ENCODE data around the gene CHN2.
"Not testable (repeated sequence)": the region's sequence is repeated elsewhere in the genome, so short reads cannot be mapped to it uniquely, and the experiment has no call there.

CHN2 gene

DNA sequence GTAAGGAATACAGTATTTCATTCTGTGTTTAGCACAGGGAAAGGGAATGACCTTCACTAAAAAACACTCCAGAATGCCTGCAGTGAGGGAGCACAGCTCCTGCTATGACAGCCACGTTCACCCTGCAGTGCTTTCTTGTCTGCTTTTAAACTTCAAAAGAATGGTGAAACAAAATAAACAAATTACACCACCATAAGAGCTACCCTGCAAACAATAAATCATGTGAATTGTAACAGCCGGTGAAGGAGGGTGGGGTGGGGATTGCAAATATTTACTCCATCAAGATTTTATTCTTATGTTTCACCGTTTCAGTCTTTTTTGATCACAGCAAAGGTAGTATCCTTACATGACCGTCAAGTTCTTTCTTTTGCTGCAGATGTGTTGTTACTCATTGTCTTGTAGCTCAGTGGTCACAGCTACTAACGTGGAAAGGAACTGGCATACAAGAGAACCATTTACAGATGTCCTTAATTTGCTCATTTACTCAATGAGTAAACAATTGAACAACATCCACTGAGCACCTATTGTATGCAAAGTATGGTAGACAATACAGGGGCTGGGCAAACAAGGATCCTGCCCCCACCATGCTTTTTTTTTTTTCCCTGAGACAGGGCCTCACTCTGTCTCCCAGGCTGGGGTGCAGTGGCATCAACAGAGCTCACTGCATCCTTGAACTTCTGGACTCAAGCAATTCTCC lies 4.1 kb upstream of the CHN2 start:
- DNase-seq = no peak

DNA sequence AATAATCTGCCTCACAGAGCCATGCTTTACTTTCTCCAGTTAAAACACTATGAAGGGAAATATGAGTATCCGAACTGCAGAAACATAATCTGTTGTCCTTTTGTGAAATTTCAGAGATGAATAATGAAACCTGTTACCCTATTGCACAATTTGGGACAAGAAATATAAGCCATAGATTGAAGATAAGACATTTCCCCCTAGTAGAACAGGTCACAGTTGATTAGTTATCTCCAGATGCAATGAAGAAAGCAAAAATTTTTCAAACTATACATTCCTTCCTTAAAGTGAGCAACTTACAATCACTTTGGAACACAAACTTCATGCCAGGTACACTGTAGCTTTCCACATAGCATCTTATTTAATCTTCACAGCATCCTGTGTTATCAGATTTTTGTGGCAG lies 2.3 kb upstream of the CHN2 start:
- DNase-seq = no peak

- DNase-seq = no peak
Observed at GRCh38 chr7:29192811-29193210, 1.8 kb upstream of the CHN2 start.

- DNase-seq = no peak
Observed at GRCh38 chr7:29193316-29194205, 1.0 kb upstream of the CHN2 start.

GRCh38 chr7:29194206-29194593 lies 375 bp upstream of the CHN2 start:
- no peak for DNase-seq

DNA sequence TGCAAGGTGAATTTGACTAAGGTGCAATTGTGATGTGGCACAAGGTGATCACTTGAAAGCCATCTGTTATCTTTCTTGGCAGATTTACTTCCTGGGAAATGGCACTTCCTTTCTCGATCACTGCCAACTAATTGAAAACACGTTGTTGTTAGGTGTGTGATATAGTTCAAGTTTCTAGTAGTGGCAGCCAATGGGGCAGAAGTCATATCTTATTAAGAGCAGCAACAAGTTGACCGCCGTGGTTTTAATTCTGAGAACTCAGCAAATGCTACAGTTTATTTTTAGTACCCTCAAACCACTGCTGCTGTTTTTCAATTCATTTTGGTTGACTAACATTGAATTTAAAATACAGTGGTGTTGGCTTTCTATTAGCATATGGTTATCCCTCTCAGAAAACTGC lies 1.6 kb downstream of the CHN2 start:
- DNase-seq = no peak

- DNase-seq = no peak
Observed at GRCh38 chr7:29196971-29197595, 2.5 kb downstream of the CHN2 start.

DNA sequence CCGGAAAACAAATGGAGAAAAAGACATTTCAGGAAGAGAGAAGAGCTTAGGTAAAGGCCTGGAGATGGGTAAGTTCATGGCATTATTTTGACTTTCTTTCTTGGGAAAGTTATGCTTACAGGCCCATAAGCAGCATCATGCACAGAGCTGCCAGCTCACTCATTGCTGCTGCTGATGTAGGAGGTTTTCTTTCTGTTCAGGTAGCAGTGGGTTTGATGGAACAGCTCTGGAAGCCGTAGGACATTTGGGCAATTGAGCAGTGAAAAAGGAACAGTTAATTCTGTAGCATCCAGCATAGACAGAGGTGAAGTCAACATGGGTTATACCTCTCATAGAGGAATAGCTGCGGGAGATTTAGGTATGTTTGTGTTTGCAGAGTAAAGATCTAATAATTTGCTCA lies 3.3 kb downstream of the CHN2 start:
- DNase-seq = no peak

DNA sequence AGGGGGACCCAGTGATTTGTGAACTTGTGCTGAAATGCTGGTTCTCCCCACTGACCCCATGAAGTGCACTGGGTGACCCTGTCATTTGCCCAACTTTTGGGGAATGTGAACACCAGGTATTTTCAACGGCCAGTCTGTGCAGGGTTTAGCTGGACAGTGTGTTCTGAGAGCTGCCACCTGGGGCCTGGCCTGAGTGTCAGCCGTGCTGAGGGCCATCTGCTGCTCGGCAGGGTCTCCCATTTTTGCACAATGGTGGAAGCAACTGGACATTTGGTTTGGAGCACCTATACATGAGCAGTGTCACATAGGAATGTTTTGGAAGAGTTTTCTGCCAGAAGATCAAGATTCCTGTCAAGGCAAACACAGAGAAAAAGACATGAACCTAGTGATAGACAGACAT lies 5.2 kb downstream of the CHN2 start:
- no peak for DNase-seq

DNA sequence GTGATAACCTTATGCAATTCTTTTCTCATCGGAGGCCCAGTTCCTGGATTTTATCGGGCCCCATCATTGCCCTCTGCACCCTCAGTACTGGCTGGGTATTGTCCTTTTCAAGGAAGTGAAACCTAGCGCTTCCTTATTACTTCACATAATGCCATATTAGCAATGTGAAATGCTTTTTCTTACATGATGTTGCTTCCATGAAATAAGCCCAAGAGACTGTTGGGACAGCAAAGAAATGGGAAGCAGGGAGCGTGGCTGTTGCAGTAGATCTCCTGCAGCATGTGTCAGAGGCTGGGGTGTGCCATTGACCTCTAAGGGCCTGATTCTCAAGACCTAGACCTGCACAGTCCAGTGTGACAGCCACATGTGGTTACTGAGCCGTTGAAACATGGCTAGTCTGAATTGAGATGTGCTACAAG lies 8.1 kb downstream of the CHN2 start:
- DNase-seq = no peak

- DNase-seq = no peak
Observed at GRCh38 chr7:29204491-29205272, 10.1 kb downstream of the CHN2 start.

- DNase-seq = no peak
Observed at GRCh38 chr7:29207162-29207801, 12.7 kb downstream of the CHN2 start.

DNA sequence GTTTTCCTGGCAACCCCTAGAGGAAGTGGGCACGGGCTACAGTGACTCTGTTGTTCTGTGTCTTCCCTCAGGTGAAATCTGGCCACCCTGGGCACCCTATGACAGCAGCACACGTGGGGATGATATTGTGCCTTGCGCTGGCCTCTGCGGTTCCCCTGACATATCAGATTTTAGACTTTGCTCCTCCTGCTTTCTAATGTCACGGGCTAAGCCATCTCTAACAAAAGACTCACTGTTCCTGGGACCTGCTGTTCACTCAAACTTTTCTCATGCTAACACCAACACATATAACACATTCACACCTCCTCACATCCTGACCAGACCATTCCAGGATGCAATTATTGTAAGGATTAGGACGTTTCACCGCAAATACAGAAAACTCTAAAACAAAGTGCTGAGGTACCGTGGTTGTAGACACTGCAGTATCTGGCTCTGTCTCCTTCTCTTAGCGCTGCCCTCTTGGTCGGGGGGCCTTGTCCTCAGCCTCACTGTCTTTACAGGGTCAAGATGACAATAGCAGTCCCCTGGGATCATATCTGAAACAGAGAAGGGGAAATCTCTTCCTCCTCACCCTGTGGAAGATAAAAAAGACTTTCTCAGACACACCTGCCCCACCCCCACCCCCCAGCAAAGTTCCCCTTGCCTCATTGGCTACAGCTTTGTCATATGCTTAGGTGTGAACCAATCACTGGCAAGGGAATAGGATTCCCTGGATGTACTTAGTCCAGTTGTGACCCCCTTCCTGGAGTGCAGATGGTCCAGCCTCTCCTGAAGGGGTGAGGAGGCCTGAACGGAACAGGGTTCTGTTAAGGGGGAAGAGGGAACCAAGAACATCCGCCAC lies 14.1 kb downstream of the CHN2 start:
- no peak for DNase-seq

- no peak for DNase-seq
Observed at GRCh38 chr7:29209745-29210144, 15.2 kb downstream of the CHN2 start.

GRCh38 chr7:29212736-29213135 lies 18.2 kb downstream of the CHN2 start:
- not testable (repeated sequence) for DNase-seq

DNA sequence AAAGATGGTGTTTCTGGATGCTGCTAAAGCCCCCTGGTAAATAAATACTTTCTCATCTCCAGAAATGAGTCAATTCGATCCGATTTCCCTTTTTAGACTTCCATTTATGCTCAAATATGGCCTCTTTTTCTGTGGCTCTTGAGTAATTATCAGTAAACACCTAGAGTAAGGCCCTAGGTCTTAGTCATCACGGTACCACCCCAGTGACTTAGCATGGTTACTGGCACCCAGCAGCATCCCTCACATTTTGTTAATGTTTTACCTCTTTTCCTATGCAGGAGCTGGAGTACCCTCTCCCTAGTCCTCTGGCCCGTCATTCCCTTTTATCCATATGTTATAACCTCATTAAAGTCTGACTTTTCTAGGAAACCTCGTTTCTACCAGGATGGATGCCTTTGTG lies 19.5 kb downstream of the CHN2 start:
- no peak for DNase-seq

DNA sequence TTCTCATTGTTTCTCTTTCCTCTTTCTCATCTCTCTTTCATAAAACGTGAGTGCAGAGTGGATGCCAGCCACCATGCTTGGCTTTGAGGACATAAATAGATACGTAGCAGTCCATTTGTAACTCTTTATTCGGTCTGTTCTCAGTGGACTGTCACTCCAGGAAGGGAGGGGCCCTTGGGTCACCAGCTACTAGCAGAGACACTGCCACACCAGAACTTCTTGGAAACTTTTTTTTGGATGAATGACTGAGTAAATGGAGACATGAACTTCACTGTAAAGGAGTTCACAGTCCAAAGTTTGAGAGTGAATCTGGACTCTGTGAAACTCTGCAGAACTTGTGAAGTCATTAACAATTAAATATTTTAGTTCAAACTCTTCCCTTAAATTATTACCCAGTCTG lies 20.2 kb downstream of the CHN2 start:
- DNase-seq = no peak

DNA sequence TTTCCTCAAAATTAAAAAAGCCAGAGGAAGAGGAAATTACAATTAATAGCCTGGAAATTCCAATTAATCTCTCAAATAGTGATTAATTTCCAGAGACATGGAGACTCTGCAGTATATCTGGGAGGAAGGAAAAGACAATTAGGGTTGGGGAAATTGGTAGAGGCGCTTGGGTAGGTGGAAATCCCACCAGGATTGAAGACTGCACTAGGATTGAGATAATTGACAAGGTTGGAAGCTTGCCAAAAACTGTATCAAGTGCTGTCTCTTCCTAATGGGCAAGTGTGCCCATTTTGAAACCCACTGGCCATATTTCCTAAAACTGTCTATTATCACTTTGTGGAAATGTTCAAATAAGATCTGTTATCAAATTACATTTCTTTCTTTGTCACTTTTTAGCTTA lies 21.6 kb downstream of the CHN2 start:
- no peak for DNase-seq

DNA sequence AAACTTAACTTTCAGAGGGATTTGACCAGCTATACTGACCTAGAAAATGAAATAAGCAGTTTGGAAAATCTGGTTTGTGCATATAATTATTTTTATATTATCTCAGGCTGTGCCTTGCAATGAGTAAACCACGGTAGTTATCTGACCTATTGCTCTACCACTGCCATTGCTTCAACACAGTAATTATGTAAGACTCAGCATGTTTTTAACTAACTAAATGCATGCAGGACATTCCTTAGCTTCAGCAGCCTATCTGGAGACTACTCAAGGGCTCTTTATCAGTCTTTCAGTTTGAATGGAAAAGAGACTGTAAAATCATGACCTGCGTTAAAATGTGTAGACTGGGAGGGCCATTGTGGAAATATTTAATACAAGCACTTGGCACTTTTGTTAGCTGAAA lies 22.5 kb downstream of the CHN2 start:
- no peak for DNase-seq

GRCh38 chr7:29224726-29225125 lies 30.2 kb downstream of the CHN2 start:
- no peak for DNase-seq

GRCh38 chr7:29228289-29229011 lies 33.9 kb downstream of the CHN2 start:
- no peak for DNase-seq

Measured in KG1 (cell line).